GM21825 (cell line): ENCODE results near the gene DECR2.
A peak's percentile ranks its signal among the peaks of the same experiment; 100 is the strongest.
"Not testable (repeated sequence)": the region's sequence is repeated elsewhere in the genome, so short reads cannot be mapped to it uniquely, and the experiment has no call there.

Experiments used
- ATAC-seq: cut with Tn5 transposase; IDR thresholded peaks from one replicate; pipeline ENCODE4 v1.9.1; 2021; ENCODE audit warnings: mild to moderate bottlenecking, moderate library complexity; ENCODE audit not compliant: unreplicated experiment

Gene DECR2

DNA sequence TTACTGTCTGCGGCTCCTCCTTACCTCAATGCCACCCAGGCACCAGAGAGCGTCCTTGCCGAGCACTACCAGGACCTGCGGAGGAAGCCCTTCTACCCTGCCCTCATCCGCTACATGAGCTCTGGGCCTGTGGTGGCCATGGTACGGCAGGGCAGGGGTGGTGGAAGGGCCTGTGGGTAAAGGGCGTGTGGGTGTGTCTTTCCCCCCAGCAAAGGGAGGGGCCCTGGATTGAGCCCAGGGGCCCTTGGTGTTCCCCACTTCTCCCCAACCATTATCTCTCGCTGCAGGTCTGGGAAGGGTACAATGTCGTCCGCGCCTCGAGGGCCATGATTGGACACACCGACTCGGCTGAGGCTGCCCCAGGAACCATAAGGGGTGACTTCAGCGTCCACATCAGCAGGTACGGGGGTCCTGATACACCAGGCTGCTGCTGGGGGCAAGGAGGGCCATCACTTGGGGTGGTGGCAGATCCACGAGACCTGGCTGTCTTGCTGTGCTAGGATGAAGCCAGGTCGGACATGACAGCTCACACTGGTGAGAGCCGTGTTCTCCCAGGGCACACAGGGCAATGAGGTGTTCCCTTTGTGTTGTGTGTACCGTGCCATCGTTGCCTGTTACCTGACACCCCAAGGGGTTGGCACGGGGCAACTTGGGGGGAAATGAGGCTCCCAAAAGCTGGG, 2.2 kb upstream of the DECR2 start:
- ATAC-seq: no peak

- ATAC-seq: no peak
Observed at GRCh38 chr16:400061-400591, 1.6 kb upstream of the DECR2 start.

DNA sequence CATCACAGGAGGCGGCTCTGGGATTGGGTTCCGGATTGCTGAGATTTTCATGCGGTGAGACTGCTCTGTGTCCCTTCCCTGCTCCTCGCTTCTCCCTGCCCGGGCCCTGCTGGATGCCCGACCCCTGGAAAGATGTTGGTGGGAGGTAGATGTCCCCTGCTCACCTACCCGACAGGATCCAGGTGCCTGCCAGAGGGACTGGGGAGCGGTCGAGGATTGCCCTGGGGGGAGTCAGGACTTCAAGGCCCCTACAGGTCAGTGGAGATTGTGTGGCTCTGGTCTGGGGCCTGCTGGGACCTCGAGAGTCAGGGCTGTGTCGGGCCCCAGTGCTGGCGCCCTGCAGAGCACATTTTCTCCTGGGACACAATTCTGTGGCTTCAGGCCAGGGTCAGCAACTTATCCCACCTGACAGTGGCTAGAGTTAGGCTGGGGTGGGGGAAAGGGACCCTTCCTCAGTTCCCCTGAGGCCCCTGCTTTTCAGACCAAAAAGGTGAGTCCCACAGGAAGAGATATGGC, 3.3 kb downstream of the DECR2 start:
- no peak for ATAC-seq

DNA sequence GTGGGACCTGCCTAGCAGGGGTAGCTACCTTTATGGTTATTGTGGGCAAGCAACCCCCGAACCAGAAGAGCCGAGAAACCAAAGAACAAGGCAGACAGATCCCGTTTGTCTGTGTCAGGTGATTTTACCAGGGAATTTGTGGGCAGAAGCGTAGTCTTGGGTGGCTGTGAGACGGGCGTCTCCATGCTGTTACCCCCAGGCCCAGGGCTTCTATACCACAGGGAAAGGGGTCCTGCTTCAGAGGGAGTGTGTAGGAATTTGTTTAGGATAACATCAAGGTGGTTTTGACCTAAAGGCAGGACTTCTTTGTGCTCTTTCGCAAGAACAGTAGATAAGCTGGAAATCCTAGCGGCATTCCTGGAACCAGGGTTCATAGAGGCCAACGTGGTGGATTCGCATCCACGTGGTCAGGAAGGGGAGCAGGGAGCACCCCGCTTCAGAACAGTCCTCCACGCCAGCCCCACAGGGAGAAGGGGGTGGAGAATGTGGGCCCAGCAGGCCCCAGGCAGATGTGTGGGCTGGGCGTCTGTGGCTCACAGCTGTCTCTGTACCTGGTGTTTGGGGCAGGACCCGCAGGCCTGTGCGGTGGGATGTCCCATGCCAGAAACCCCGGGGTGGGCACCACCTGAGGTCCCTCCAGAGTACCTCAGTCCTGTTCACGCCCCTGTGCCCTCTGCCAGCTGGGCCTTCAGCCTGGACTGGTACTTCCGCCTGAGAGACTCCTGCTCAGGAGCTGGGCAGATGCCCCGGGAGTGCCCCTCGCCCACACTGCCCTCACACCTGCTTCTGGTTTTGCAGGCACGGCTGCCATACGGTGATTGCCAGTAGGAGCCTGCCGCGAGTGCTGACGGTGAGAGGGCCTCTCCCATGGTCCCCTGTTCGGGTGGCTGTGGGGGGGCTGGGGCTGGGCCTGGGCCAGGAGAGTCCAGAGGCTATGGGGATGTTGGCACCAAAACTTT, 4.1 kb downstream of the DECR2 start:
- no peak for ATAC-seq

- ATAC-seq: no peak
Observed at GRCh38 chr16:407253-407652, 5.6 kb downstream of the DECR2 start.

GRCh38 chr16:410516-411178, 9.0 kb downstream of the DECR2 start:
- ATAC-seq: no peak

DNA sequence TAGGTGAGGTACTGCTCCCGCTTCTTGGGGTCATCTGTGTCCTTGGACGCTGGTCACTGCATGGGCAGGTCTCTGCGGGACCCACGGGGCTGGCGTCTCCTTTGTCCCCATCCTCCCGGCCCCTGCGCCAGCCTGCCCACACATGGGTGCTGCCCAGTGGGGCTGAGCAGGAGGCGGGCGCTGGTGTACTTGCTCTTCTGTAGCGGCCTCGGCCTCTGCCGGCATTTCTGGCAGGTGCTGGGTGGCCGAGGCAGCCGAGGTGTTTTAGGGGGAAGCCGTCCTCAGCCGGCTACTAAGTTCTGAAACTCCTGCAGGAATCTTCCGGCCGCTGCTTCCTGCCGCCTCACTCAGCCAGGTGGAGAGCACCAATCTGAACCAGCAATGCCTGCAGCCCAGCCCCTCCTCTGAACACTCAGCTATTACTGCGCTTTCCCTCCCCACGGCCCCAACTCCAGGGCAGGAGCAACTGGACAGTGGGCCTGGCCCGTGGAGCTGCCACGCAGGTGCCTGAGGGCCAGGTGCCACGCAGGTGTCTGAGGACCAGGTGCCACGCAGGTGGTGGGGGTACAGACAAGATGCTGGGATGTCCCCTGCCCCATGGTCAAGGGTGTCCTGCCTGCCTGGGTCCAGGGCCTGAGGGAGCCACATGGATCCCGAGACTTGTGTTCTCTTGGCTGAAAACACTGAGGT, 10.0 kb downstream of the DECR2 start:
- no peak for ATAC-seq

DNA sequence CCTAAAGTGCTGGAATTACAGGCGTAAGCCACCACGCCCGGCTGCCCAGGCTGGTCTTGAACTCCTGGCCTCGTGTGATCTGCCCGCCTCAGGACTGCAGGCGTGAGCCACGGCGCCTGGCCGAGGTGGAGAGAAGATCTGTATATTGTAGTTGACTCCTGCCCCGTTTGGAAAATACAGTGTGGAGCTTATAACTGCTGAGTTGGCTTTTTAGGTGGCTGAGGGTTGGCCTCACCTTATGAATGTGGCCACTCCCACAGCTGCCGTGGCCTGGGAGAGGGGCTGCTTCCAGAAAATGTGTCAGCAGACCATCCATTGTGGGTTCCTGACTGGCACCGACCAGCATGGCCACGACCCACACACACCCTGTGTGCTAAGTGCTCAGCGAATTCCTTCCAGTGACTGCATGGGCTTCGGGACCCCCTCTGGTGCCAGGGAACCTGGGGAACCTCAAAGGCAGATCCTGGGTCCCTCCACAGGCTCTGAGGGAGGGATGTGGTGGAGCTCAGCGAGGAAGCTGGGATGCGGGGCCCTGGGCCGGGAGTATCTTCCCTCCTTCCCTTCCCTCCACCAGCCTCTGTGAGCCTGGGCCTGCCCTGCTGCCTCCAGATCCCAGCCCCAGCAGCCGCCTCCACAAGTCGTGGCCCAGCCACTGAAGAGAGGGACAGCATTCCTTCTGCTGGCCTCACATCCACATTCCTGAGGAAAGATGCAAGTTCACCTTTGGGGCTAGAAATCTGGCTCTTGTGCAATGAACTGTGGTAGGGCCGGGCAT, 12.9 kb downstream of the DECR2 start:
- no peak for ATAC-seq

- ATAC-seq: not testable (repeated sequence)
Observed at GRCh38 chr16:415170-415498, 13.4 kb downstream of the DECR2 start.

DNA sequence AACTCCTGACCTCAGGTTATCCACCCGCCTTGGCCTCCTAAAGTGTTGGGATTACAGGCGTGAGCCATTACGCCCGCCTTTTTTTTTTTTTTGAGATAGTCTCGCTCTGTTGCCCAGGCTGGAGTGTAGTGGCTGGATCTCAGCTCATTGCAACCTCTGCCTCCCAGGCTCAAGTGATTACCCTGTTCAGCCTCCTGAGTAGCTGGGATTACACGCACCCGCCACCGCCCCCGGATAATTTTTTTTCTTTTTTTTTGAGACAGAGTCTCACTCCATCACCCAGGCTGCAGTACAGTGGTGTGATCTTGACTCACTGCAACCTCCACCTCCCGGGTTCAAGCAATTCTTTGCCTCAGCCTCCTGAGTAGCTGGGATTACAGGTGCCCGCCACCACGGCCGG, 20.5 kb downstream of the DECR2 start:
- not testable (repeated sequence) for ATAC-seq

DNA sequence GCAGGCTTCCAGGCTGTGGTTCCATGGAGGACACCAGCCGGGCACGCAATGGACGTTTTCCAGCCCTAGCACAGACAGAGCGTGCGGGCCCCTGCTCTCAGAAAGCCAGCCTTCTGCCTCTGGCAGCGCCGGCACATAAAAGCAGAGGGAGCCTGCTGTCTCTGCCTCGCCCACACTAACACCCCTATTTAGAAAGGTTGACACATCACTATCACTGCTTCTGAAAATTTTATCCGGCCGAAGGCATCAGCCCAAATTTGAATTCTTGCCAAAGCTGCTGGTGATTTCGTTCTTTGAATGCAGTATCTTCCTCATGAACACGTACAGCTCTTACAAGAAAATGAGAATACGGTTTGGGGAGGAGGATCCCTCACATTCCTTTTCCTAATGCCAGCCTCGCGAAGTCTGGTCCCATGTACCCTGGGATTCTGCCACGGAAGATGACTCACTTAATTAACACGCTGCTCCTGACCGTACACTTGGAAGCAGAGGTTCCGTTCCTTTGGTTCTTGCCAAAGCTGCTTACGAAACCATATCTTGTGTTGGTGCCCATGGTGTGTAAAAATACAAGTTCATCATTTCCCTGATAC, 22.4 kb downstream of the DECR2 start:
- no peak for ATAC-seq

DNA sequence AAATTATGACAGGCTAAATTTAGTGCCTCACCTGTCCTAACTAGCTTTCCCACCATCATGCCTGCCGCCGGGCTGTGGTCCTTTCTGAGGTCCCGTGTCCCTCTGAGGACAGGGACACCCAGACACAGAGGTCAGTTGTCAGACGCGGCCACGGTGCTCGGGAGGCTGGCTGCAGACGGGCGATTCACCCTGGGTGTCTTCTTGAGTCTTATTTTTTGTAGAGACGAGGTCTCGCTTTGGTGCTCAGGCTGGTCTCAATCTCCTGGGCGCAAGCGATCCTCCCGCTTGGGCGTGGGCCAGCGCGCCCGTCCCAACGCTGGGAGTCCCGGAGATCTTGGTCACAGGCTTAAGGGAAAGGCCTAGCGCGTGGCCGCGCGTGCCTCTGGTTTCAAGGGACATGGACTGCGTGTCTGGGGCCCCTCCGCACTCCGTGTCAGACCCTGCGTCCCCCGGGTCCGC, 23.0 kb downstream of the DECR2 start:
- ATAC-seq: no peak

- peak; percentile 93 for ATAC-seq
Observed at GRCh38 chr16:425082-425718, 23.5 kb downstream of the DECR2 start, which contains the start of gene RAB11FIP3. TSS of gene RAB11FIP3 (plus strand) at chr16:425649. CDS start at chr16:426007, 358 bp downstream.

DNA sequence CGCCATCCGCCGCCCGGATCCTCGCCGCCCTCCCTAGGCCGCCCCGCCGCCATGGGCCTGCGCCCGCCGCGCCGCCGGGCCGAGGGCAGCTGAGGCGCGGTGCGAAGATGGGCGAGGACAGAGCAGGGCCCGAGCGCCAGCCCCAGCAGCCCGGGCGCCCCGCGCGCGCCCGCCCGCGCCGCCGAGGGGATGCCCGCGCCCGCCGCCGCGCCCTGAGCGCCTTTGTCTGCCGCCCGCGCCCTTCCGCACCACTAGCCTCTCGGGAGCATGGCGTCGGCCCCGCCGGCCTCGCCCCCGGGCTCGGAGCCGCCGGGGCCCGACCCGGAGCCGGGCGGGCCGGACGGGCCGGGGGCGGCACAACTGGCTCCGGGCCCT, 24.0 kb downstream of the DECR2 start:
- ATAC-seq: peak; percentile 27

- peak; percentile 9 for ATAC-seq
Observed at GRCh38 chr16:426115-426905, 24.6 kb downstream of the DECR2 start.

- ATAC-seq: no peak
Observed at GRCh38 chr16:426906-427249, 25.2 kb downstream of the DECR2 start.

GRCh38 chr16:427250-427649, 25.6 kb downstream of the DECR2 start:
- ATAC-seq: no peak

DNA sequence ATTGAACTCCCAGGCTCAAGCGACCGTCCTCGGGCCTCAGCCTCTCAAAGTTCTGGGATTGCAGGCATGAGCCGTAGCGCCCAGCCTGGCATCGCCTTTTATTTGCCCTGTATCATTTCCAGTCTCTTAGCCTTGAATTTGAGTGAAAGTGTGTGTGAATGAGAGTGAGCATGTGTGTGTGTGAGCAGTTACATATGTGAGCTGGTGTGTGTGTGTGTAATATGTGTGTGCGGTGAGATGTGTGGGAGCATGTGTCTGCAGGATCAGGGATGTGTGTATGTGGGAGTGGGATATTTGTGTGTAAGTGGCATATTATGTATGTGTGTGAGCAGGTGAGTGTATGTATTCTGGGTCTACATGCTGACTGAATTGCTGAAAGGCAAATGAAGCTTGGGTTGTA, 29.2 kb downstream of the DECR2 start:
- no peak for ATAC-seq
